ENCODE measurements around the gene ZBTB7C.

The ZBTB7C gene

GRCh38 chr18:48230467-48231113, 178.6 kb downstream of the ZBTB7C start:
- H3K27me3 ChIP-seq (ENCODE audit: insufficient read depth, low read length, poor library complexity) = peaks cover 17% of the 10 kb centered on the region
- ATAC-seq (ENCODE audit: insufficient read depth, low read depth) = no peak
- no peak overlapping the region for H2AFZ ChIP-seq (ENCODE audit: low read depth, low read length)
- H3K36me3 ChIP-seq (ENCODE audit: insufficient read depth, low read length) = no peaks in the 10 kb centered on the region
- no peak overlapping the region for H3K27ac ChIP-seq (ENCODE audit: low read length)
- H3K79me2 ChIP-seq (ENCODE audit: insufficient read depth, low read length) = no peaks in the 10 kb centered on the region
- H3K4me2 ChIP-seq (ENCODE audit: insufficient read depth, low read length) = no peak overlapping the region
- H4K20me1 ChIP-seq (ENCODE audit: insufficient read depth, low read length) = no peaks in the 10 kb centered on the region
- no peak overlapping the region for H3K9ac ChIP-seq (ENCODE audit: low read depth, low read length)
- DNase-seq = peak; percentile 9
- peak; percentile 51 for TF ChIP-seq CTCF (IDR thresholded peaks at IDR 0.05; ENCODE audit: borderline replicate concordance, extremely low read depth, low read length, poor library complexity, severe bottlenecking)
- TF ChIP-seq EZH2 (IDR thresholded peaks at IDR 0.05; ENCODE audit: borderline replicate concordance, low read depth, low read length, severe bottlenecking) = no peak
- no peak overlapping the region for H3K4me3 ChIP-seq (ENCODE audit: low read depth in 1 of 2, low read length in 2 of 2)
- no peaks in the 10 kb centered on the region for H3K9me3 ChIP-seq (ENCODE audit: insufficient read depth, low read length, severe bottlenecking)
- H3K4me1 ChIP-seq (ENCODE audit: insufficient read depth, low read length) = no peaks in the 10 kb centered on the region

- no peak overlapping the region for H3K4me3 ChIP-seq (ENCODE audit: low read depth in 1 of 2, low read length in 2 of 2)
- H4K20me1 ChIP-seq (ENCODE audit: insufficient read depth, low read length) = no peaks in the 10 kb centered on the region
- no peaks in the 10 kb centered on the region for H3K9me3 ChIP-seq (ENCODE audit: insufficient read depth, low read length, severe bottlenecking)
- DNase-seq (no peak), ATAC-seq (ENCODE audit: insufficient read depth, low read depth) (no peak)
- no peak overlapping the region for H2AFZ ChIP-seq (ENCODE audit: low read depth, low read length)
- no peak overlapping the region for H3K27ac ChIP-seq (ENCODE audit: low read length)
- H3K27me3 ChIP-seq (ENCODE audit: insufficient read depth, low read length, poor library complexity) = peaks cover 17% of the 10 kb centered on the region
- no peak overlapping the region for H3K4me2 ChIP-seq (ENCODE audit: insufficient read depth, low read length)
- TF ChIP-seq EZH2 (IDR thresholded peaks at IDR 0.05; ENCODE audit: borderline replicate concordance, low read depth, low read length, severe bottlenecking) (no peak), CTCF (IDR thresholded peaks at IDR 0.05; ENCODE audit: borderline replicate concordance, extremely low read depth, low read length, poor library complexity, severe bottlenecking) (no peak)
- H3K79me2 ChIP-seq (ENCODE audit: insufficient read depth, low read length) = no peaks in the 10 kb centered on the region
- H3K4me1 ChIP-seq (ENCODE audit: insufficient read depth, low read length) = no peaks in the 10 kb centered on the region
- no peak overlapping the region for H3K9ac ChIP-seq (ENCODE audit: low read depth, low read length)
- H3K36me3 ChIP-seq (ENCODE audit: insufficient read depth, low read length) = no peaks in the 10 kb centered on the region
These were observed 179.6 kb downstream of the ZBTB7C start for GRCh38 chr18:48229552-48229981.

- no peak for TF ChIP-seq EZH2 (IDR thresholded peaks at IDR 0.05; ENCODE audit: borderline replicate concordance, low read depth, low read length, severe bottlenecking)
- no peak for TF ChIP-seq CTCF (IDR thresholded peaks at IDR 0.05; ENCODE audit: borderline replicate concordance, extremely low read depth, low read length, poor library complexity, severe bottlenecking)
- peaks cover 17% of the 10 kb centered on the region for H3K27me3 ChIP-seq (ENCODE audit: insufficient read depth, low read length, poor library complexity)
- DNase-seq (no peak), ATAC-seq (ENCODE audit: insufficient read depth, low read depth) (no peak)
- no peak overlapping the region for H3K27ac ChIP-seq (ENCODE audit: low read length)
- H3K4me2 ChIP-seq (ENCODE audit: insufficient read depth, low read length) = no peak overlapping the region
- H3K79me2 ChIP-seq (ENCODE audit: insufficient read depth, low read length) = no peaks in the 10 kb centered on the region
- no peaks in the 10 kb centered on the region for H4K20me1 ChIP-seq (ENCODE audit: insufficient read depth, low read length)
- no peaks in the 10 kb centered on the region for H3K4me1 ChIP-seq (ENCODE audit: insufficient read depth, low read length)
- H2AFZ ChIP-seq (ENCODE audit: low read depth, low read length) = no peak overlapping the region
- H3K4me3 ChIP-seq (ENCODE audit: low read depth in 1 of 2, low read length in 2 of 2) = no peak overlapping the region
- H3K9ac ChIP-seq (ENCODE audit: low read depth, low read length) = no peak overlapping the region
- no peaks in the 10 kb centered on the region for H3K9me3 ChIP-seq (ENCODE audit: insufficient read depth, low read length, severe bottlenecking)
- no peaks in the 10 kb centered on the region for H3K36me3 ChIP-seq (ENCODE audit: insufficient read depth, low read length)
These were observed 180.3 kb downstream of the ZBTB7C start for GRCh38 chr18:48228841-48229240.
